GM12892 (cell line): ENCODE results near the gene MAGI3.
A peak's percentile ranks its signal among the peaks of the same experiment; 100 is the strongest.

Experiments used
- DNase-seq: peaks from one replicate; pipeline ENCODE4 v3.0.0; 2011; ENCODE audit not compliant: insufficient read length
- FAIRE-seq: peaks from 2 replicates; lab custom pipeline; 2011; peaks lifted over from hg19 to GRCh38; lab: Jason Lieb, UNC
- POLR2A ChIP-seq: IDR thresholded peaks from 2 replicates; pipeline ENCODE4 v1.6.1; 2011; ENCODE audit warnings: low read depth, low read length, control low read depth
- POLR2AphosphoS5 ChIP-seq: IDR thresholded peaks from 2 replicates; pipeline ENCODE4 v1.6.1; 2011; ENCODE audit warnings: low read depth, low read length, control low read depth
- TAF1 ChIP-seq: IDR thresholded peaks from 2 replicates; pipeline ENCODE4 v1.6.1; 2011; ENCODE audit warnings: low read depth, mild to moderate bottlenecking, control low read depth, low read length, borderline replicate concordance

MAGI3 gene

GRCh38 chr1:113677250-113678158 lies 287.2 kb downstream of the MAGI3 start:
- TF ChIP-seq POLR2A (no peak), TAF1 (no peak), POLR2AphosphoS5 (no peak)
- DNase-seq (peak; percentile 19), FAIRE-seq (peak; percentile 68)

GRCh38 chr1:113678159-113678469 lies 287.8 kb downstream of the MAGI3 start:
- DNase-seq: no peak
- no peak for FAIRE-seq
- TF ChIP-seq POLR2AphosphoS5 (no peak), TAF1 (no peak), POLR2A (no peak)

GRCh38 chr1:113681596-113682337 lies 291.5 kb downstream of the MAGI3 start:
- no peak for TF ChIP-seq TAF1
- no peak for TF ChIP-seq POLR2A
- no peak for TF ChIP-seq POLR2AphosphoS5
- FAIRE-seq (no peak), DNase-seq (no peak)

GRCh38 chr1:113683384-113684152 lies 293.3 kb downstream of the MAGI3 start:
- TF ChIP-seq TAF1: no peak
- no peak for TF ChIP-seq POLR2AphosphoS5
- no peak for TF ChIP-seq POLR2A
- FAIRE-seq (no peak), DNase-seq (no peak)

DNA sequence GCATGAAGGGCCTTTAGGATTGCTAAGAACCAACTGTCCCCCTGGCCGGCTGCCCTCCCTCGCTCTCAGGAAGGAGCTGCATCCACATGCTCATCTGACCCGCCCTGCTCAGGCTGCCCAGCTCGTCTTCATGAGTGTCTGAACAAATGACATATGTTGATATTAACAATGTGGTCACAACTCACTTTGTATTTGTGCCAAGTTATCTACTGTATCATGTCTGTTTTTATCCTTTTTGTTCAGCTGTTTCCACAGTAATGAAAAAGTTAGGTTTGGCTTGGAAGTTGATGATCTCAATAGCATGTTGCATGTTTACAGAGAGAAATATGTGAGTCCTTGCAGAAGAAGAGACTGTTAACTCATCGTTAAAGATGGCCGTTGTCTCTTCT lies 293.8 kb downstream of the MAGI3 start:
- DNase-seq (no peak), FAIRE-seq (no peak)

GRCh38 chr1:113686891-113687618 lies 296.7 kb downstream of the MAGI3 start:
- TF ChIP-seq POLR2A (no peak), TAF1 (no peak), POLR2AphosphoS5 (no peak)
- DNase-seq: no peak
- FAIRE-seq: no peak

More for the DNA sequence above, 293.8 kb downstream of the MAGI3 start:
- TF ChIP-seq TAF1 (no peak), POLR2A (no peak), POLR2AphosphoS5 (no peak)

DNA sequence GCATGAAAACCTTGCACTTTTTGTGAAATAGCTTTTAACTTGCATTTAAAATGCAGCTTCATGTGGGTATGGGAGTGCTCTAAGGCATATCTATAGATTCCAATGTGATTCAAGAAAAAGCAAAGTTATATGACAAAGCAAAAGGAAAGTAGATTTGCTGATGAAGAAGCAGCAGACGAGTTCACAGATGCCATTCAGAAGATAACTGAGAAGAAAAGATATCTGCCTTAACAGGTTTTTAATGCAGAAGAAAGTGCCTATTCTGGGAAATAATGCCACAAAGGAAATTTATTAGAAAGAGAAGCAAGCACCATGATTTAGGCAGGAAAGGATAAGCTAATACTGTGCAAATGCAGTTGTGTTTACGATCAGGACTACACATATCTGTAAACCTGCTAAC lies 300.9 kb downstream of the MAGI3 start:
- DNase-seq (no peak), FAIRE-seq (no peak)
- TF ChIP-seq TAF1 (no peak), POLR2AphosphoS5 (no peak), POLR2A (no peak)

- TF ChIP-seq POLR2A: no peak
- no peak for TF ChIP-seq POLR2AphosphoS5
- TF ChIP-seq TAF1: no peak
- FAIRE-seq (no peak), DNase-seq (no peak)
These were observed 302.0 kb downstream of the MAGI3 start for GRCh38 chr1:113692342-113692741.

- DNase-seq (no peak), FAIRE-seq (no peak)
- TF ChIP-seq POLR2AphosphoS5: no peak
- no peak for TF ChIP-seq POLR2A
These were observed 302.6 kb downstream of the MAGI3 start for GRCh38 chr1:113692824-113693431.

DNA sequence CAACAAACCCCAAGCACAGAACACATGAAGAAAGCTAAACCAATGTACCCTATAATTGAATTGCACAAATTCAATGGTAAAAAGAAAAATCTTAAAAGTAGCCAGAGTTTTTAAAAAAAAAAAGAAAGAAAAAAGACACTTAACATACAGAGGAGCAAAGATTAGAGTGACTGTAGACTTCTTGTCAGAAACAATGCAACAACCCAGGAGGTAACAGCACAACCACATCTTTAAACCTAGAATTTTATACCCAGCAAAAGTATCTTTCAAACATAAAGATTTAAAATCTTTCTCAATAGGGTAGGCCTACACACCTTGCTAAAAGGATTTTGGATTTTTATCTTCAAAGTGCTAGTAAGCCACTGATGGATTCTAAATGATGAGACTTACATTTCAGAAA lies 304.6 kb downstream of the MAGI3 start:
- DNase-seq (no peak), FAIRE-seq (no peak)
- TF ChIP-seq TAF1: no peak
- TF ChIP-seq POLR2AphosphoS5: no peak
- no peak for TF ChIP-seq POLR2A
